Muscle of back (tissue), 11 donors: ENCODE data around the gene STX11. TPM values are rescaled to one million over a fixed set of nuclear protein-coding genes. Genes with fewer than 3 reads are reported as not detected.

ENCODE experiments used
- DNase-seq, 3 donors: peaks; one replicate each; pipeline versions ENCODE4 v3.0.0 to v3.0.0-alpha.2; 2013
- polyA plus RNA-seq, 10 donors: library from polyadenylated mRNA; unstranded; fragments of 120-200 nt; gene quantifications; one replicate each; pipeline ENCODE4 v1.2.1, GENCODE V29; 2013; ENCODE audit not compliant: insufficient read length in 10 of 10

The STX11 gene
- polyA plus RNA-seq, 10 donors = 0.88 to 4.1 (median 2.4) TPM

- DNase-seq = no peak
Measured at GRCh38 chr6:144214622-144215401, 64.5 kb downstream of the STX11 start.

GRCh38 chr6:144215402-144215931 is 65.2 kb downstream of the STX11 start:
- DNase-seq = peak in 1 of 3 donors; percentile 34

- peak; percentile 98 to 99 (median 99) for DNase-seq
Measured at GRCh38 chr6:144215932-144216667, 65.8 kb downstream of the STX11 start.

GRCh38 chr6:144216668-144217218 is 66.4 kb downstream of the STX11 start:
- no peak for DNase-seq

GRCh38 chr6:144217264-144217663 is 66.9 kb downstream of the STX11 start:
- DNase-seq = peak in 1 of 3 donors; percentile 51

GRCh38 chr6:144217797-144218196 is 67.5 kb downstream of the STX11 start:
- DNase-seq = no peak

- DNase-seq = peak in 2 of 3 donors; percentile 36 to 64
Measured at GRCh38 chr6:144219056-144219685, 68.9 kb downstream of the STX11 start.

- no peak for DNase-seq
Measured at GRCh38 chr6:144220031-144220790, 69.9 kb downstream of the STX11 start.

- no peak for DNase-seq
Measured at GRCh38 chr6:144223686-144224085, 73.4 kb downstream of the STX11 start.

- DNase-seq = peak; percentile 50 to 79 (median 51)
Measured at GRCh38 chr6:144231721-144232120, 81.4 kb downstream of the STX11 start.

GRCh38 chr6:144232176-144232831 is 82.0 kb downstream of the STX11 start:
- DNase-seq = peak in 1 of 3 donors; percentile 29

GRCh38 chr6:144232832-144233230 is 82.5 kb downstream of the STX11 start:
- DNase-seq = peak; percentile 28 to 78 (median 50)

GRCh38 chr6:144234399-144234798 is 84.1 kb downstream of the STX11 start:
- DNase-seq = no peak

GRCh38 chr6:144234935-144235334 is 84.6 kb downstream of the STX11 start:
- no peak for DNase-seq

Other genes with a start within 250 kb of the STX11 start
- 100 to 1,000 TPM; 174 to 444 (median 257) TPM for gene PLAGL1, start 142.3 kb upstream of the STX11 start, polyA plus RNA-seq
- 100 to 1,000 TPM in 4 of 10 donors, 10 to 100 TPM in 6; 82.9 to 125 (median 94.6) TPM for gene SF3B5, start 54.9 kb upstream of the STX11 start, polyA plus RNA-seq
- gene UTRN, start 134.8 kb downstream of the STX11 start, polyA plus RNA-seq = 10 to 100 TPM; 46.0 to 67.0 (median 58.9) TPM